GM12878 (cell line): ENCODE measurements around the gene OSM. TPM values are rescaled to one million over a fixed set of nuclear protein-coding genes. Genes with fewer than 3 reads are reported as not detected.
A peak's percentile ranks its signal among the peaks of the same experiment; 100 is the strongest.

Source experiments
- ASH2L ChIP-seq: fragments of 300-600, 200-600 bp; sonication (generic); IDR thresholded peaks from 2 replicates; pipeline ENCODE4 v1.6.1; 2017; ENCODE audit warnings: low read depth, mild to moderate bottlenecking, borderline replicate concordance
- E2F4 ChIP-seq: IDR thresholded peaks from 2 replicates; pipeline ENCODE4 v1.6.1; 2012; ENCODE audit warnings: low read depth, low read length, improper control_type of control experiment
- EZH2 ChIP-seq: IDR thresholded peaks from 2 replicates; pipeline ENCODE4 v1.6.1; 2012; ENCODE audit warnings: low read depth, mild to moderate bottlenecking, control low read depth, inconsistent platforms, low read length, borderline replicate concordance; ENCODE audit not compliant: control insufficient read depth
- FOS ChIP-seq: IDR thresholded peaks from 3 replicates; pipeline ENCODE4 v1.6.1; 2011; ENCODE audit warnings: borderline replicate concordance; ENCODE audit not compliant: insufficient read length; ENCODE audit errors: extremely low read depth
- LARP7 ChIP-seq: fragments of 450-650 bp; IDR thresholded peaks from 2 replicates; pipeline ENCODE4 v1.6.1; 2017; ENCODE audit warnings: mild to moderate bottlenecking
- MXI1 ChIP-seq: fragments of 150-350 bp; IDR thresholded peaks from 2 replicates; pipeline ENCODE4 v1.6.1; 2011; ENCODE audit warnings: low read depth, mild to moderate bottlenecking, inconsistent platforms, low read length, improper control_type of control experiment
- POLR2AphosphoS5 ChIP-seq: IDR thresholded peaks from 2 replicates; pipeline ENCODE4 v1.6.1; 2011; ENCODE audit warnings: mild to moderate bottlenecking, low read length, inconsistent platforms
- SPI1 ChIP-seq: IDR thresholded peaks from 2 replicates; pipeline ENCODE4 v1.6.1; 2011; ENCODE audit warnings: low read depth, mild to moderate bottlenecking, low read length, moderate library complexity, borderline replicate concordance; ENCODE audit not compliant: insufficient read depth
- USF2 ChIP-seq: IDR thresholded peaks from 2 replicates; pipeline ENCODE4 v1.6.1; 2011; ENCODE audit warnings: low read depth, low read length, improper control_type of control experiment, borderline replicate concordance
- ZBTB40 ChIP-seq: fragments of 450-650 bp; IDR thresholded peaks from 2 replicates; pipeline ENCODE4 v1.6.1; 2016; ENCODE audit warnings: mild to moderate bottlenecking, moderate library complexity, borderline replicate concordance
- ZNF207 ChIP-seq: fragments of 450-650 bp; IDR thresholded peaks from 2 replicates; pipeline ENCODE4 v1.6.1; 2014; ENCODE audit warnings: antibody characterized with exemption, mild to moderate bottlenecking, borderline replicate concordance
- ZNF687 ChIP-seq: fragments of 450-650 bp; IDR thresholded peaks from 2 replicates; pipeline ENCODE4 v1.6.1; 2017; ENCODE audit warnings: mild to moderate bottlenecking, moderate library complexity
- polyA plus RNA-seq, 11 experiments: library from polyadenylated mRNA; depleted of rRNA in 4 of 11; unstranded in 6 of 11; stranded (reverse) in 5 of 11; fragments of >200 nt; fragmentation: Nextera tagmentation in 4 of 11; fragmentation: Illumina TruSeq in 1 of 11; extraction: Ambion mirVana in 4 of 11; extraction: Trizol in 1 of 11; gene quantifications; 1 replicate in 1 of 11; 2 replicates in 10 of 11; pipeline versions ENCODE4 v1.2.1 to v1.2.3, GENCODE V29; 2011 to 2016; ENCODE audit warnings: inconsistent platforms in 2 of 11, missing spikeins in 2 of 11, low read depth in 1 of 11
- total RNA-seq, 4 experiments: library from RNA; depleted of rRNA in 3 of 4; stranded (reverse); fragments of >200 nt in 3 of 4; fragmentation: Illumina TruSeq in 1 of 4; extraction: Trizol in 1 of 4; gene quantifications; 2 replicates each; pipeline versions ENCODE4 v1.2.1 to v1.2.3, GENCODE V29; 2013 to 2021

The OSM gene
- total and polyA plus RNA-seq, 10 of the 15 experiments (the other 5 are each of a cell fraction or from before 2014, with no cell fraction given) = 0.06 to 1.4 (median 0.59) TPM

- TF ChIP-seq EZH2 = no peak
- peak; percentile 27; the same call in 1 of the 2 replicates for TF ChIP-seq MXI1
- TF ChIP-seq ZBTB40 = no peak
- peak; percentile 81 for TF ChIP-seq SPI1
- no peak for TF ChIP-seq FOS
- no peak for TF ChIP-seq ASH2L
- no peak for TF ChIP-seq ZNF207
- no peak for TF ChIP-seq LARP7
- TF ChIP-seq POLR2AphosphoS5 = no peak
- no peak; the same call in 1 of the 2 replicates for TF ChIP-seq USF2
- TF ChIP-seq ZNF687 = peak; percentile 92
- TF ChIP-seq E2F4 = no peak
- TF ChIP-seq, all 136 proteins: peak for 35
Observed at GRCh38 chr22:30309951-30310741, 43.5 kb upstream of the OSM start (continued).
